Right atrium auricular region (tissue), 2 donors: Measurements from ENCODE around the gene SLC10A6. TPM values are rescaled to one million over a fixed set of nuclear protein-coding genes. Genes with fewer than 3 reads are reported as not detected.
A peak's percentile ranks its signal among the peaks of the same experiment; 100 is the strongest.
"Not testable (repeated sequence)": the region's sequence is repeated elsewhere in the genome, so short reads cannot be mapped to it uniquely, and the experiment has no call there.

Experiments used
- DNase-seq: peaks from one replicate; pipeline ENCODE4 v3.0.0-alpha.2; 2019; ENCODE audit warnings: low spot score
- H3K27ac ChIP-seq, 2 donors: fragments of 200-600 bp; sonication (generic); 1 replicate in 1 of 2; 2 replicates in 1 of 2; pipeline ENCODE4 v1.5.1; 2016 to 2019
- H3K27me3 ChIP-seq, 2 donors: fragments of 200-600 bp; sonication (generic); one replicate each; pipeline versions ENCODE4 v1.5.1 to v1.6.0; 2017 to 2019
- H3K36me3 ChIP-seq: fragments of 200-600 bp; sonication (generic); one replicate; pipeline ENCODE4 v1.5.1; 2016
- H3K4me1 ChIP-seq, 2 donors: fragments of 200-600 bp; sonication (generic); one replicate each; pipeline versions ENCODE4 v1.5.1 to v1.6.0; 2017 to 2019
- H3K4me3 ChIP-seq, 2 donors: fragments of 200-600 bp; sonication (generic); 1 replicate in 1 of 2; 2 replicates in 1 of 2; pipeline ENCODE4 v1.5.1; 2017 to 2019; ENCODE audit warnings: mild to moderate bottlenecking in 1 of 2, moderate library complexity in 1 of 2
- H3K9me3 ChIP-seq, 2 donors: fragments of 200-600 bp; sonication (generic); one replicate each; pipeline ENCODE4 v1.5.1; 2019
- CTCF ChIP-seq, 2 donors: fragments of 200-600 bp; sonication (generic); IDR thresholded peaks; one replicate each; pipeline ENCODE4 v1.5.1; 2019; ENCODE audit warnings: antibody characterized with exemption in 2 of 2
- total RNA-seq, 2 donors: library from RNA; depleted of rRNA; stranded (reverse); fragments of >200 nt; gene quantifications; one replicate each; pipeline ENCODE4 v1.1.0, GENCODE V29; 2016

The SLC10A6 gene
- total RNA-seq, 2 donors from 2014 or later: 1.3 to 1.7 TPM

GRCh38 chr4:86878640-86879039, 29.5 kb upstream of the SLC10A6 start:
- no peak for DNase-seq
- peaks cover 4 to 16% of the 10 kb centered on the region in 2 donors for H3K9me3 ChIP-seq
- H3K4me1 ChIP-seq: no peaks in the 10 kb centered on the region
- H3K27ac ChIP-seq: no peak overlapping the region
- no peaks in the 10 kb centered on the region for H3K27me3 ChIP-seq
- peak in 1 of 2 donors; percentile 22 for TF ChIP-seq CTCF (IDR thresholded peaks at IDR 0.05)
- H3K4me3 ChIP-seq: no peak overlapping the region
- no peaks in the 10 kb centered on the region for H3K36me3 ChIP-seq

GRCh38 chr4:86876894-86877685, 27.9 kb upstream of the SLC10A6 start:
- no peak overlapping the region for H3K27ac ChIP-seq
- TF ChIP-seq CTCF (IDR thresholded peaks at IDR 0.05): no peak
- no peak for DNase-seq

GRCh38 chr4:86875436-86875835, 26.3 kb upstream of the SLC10A6 start:
- DNase-seq, H3K27me3 ChIP-seq, H3K4me3 ChIP-seq, H3K27ac ChIP-seq, H3K36me3 ChIP-seq, H3K4me1 ChIP-seq: not testable (repeated sequence)
- H3K9me3 ChIP-seq: peaks cover 4 to 15% of the 10 kb centered on the region in 2 donors

More at GRCh38 chr4:86876894-86877685, 27.9 kb upstream of the SLC10A6 start:
- Histone ChIP-seq H3K4me3 (no peak overlapping the region), H3K4me1 (no peaks in the 10 kb centered on the region), H3K27me3 (no peaks in the 10 kb centered on the region), H3K9me3 (peaks cover 4 to 16% of the 10 kb centered on the region in 2 donors), H3K36me3 (no peaks in the 10 kb centered on the region)

GRCh38 chr4:86872135-86872534, 23.0 kb upstream of the SLC10A6 start:
- Histone ChIP-seq H3K9me3 (no peaks in the 10 kb centered on the region), H3K27ac (no peak overlapping the region), H3K4me3 (no peak overlapping the region), H3K27me3 (no peaks in the 10 kb centered on the region), H3K4me1 (no peaks in the 10 kb centered on the region), H3K36me3 (no peaks in the 10 kb centered on the region)
- DNase-seq: no peak
- no peak for TF ChIP-seq CTCF (IDR thresholded peaks at IDR 0.05)

GRCh38 chr4:86870442-86871069, 21.4 kb upstream of the SLC10A6 start:
- no peaks in the 10 kb centered on the region for H3K27me3 ChIP-seq
- H3K4me3 ChIP-seq: no peak overlapping the region
- TF ChIP-seq CTCF (IDR thresholded peaks at IDR 0.05): no peak
- H3K4me1 ChIP-seq: no peaks in the 10 kb centered on the region
- no peak for DNase-seq
- no peak overlapping the region for H3K27ac ChIP-seq
- H3K9me3 ChIP-seq: no peaks in the 10 kb centered on the region
- no peaks in the 10 kb centered on the region for H3K36me3 ChIP-seq

GRCh38 chr4:86857341-86858052, 8.3 kb upstream of the SLC10A6 start:
- DNase-seq: no peak
- no peaks in the 10 kb centered on the region for H3K9me3 ChIP-seq
- no peak overlapping the region for H3K27ac ChIP-seq
- H3K4me1 ChIP-seq: no peaks in the 10 kb centered on the region
- no peak overlapping the region for H3K4me3 ChIP-seq
- H3K36me3 ChIP-seq: no peaks in the 10 kb centered on the region
- TF ChIP-seq CTCF (IDR thresholded peaks at IDR 0.05): no peak
- H3K27me3 ChIP-seq: no peaks in the 10 kb centered on the region
